ENCODE data around the gene GRM8.
"Not testable (repeated sequence)": the region's sequence is repeated elsewhere in the genome, so short reads cannot be mapped to it uniquely, and the experiment has no call there.

Gene GRM8

DNA sequence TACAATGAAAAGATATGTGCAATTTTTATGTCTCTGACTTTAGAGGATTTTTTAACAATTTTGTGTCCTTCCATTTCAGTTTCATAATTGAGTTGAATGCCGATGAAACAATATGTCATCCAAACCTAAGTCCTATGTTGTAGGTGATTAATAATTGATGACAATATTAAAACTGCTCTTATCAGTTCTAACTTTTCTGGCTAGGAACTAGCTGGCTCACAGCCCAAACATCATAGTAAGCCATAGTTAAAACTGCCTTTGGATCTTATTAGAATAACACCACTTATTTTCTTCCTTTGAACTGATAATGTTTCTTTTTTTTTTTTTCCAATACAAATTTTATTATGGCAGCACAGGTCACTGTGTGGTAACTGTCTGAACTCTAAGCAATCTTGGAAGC is 230.9 kb downstream of the GRM8 start:
- DNase-seq = no peak

DNA sequence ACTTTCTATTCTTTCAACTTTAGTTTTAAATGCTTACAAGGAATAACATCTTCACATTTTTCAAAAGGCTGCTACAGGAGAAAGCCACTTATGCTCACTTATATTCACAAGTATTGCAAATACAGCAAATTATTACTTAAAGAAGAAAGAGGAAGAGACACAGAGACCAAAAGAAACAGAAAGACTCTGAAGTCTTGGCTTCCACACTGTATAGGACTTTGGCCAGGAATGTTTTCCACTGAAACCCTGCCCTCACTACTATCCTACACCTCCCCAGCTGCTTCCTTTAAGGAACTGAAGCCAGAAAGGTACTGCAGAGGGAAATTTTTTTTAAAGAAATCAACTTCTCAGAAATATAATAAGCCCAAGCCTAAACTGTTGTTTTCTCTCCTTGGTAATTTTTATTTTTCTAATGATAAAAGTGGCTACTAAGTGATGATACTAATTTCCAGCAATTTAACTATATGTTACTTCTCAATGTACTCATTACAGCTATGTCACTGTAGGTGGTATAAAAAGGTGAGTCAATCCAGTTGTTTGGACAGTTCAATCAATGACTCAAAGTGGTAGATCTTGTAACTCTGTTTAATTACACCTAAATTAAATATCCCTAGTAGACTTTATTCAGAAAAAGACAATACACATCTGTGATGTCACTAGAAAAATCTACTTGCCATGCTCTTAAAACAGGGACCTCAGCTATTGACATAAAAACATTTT is 231.6 kb downstream of the GRM8 start:
- DNase-seq = no peak

DNA sequence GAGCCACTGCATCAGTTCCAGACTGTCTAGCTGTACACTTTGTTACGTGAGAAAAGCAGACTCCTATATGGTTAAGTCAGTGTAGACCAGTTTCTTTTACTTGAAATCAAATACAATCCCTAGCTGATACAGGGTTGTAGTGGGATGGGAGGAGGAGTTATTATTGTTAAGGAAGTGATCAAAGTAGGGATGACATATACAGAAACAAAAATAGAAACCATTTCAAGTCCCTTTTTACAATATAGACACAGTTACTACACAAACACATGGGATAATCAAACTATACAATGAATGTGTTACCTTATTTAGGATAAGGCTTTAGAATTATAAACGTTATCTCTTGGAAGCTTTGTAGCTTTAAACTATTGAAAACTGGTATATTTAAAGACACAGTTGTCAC is 233.9 kb downstream of the GRM8 start:
- DNase-seq = no peak

DNA sequence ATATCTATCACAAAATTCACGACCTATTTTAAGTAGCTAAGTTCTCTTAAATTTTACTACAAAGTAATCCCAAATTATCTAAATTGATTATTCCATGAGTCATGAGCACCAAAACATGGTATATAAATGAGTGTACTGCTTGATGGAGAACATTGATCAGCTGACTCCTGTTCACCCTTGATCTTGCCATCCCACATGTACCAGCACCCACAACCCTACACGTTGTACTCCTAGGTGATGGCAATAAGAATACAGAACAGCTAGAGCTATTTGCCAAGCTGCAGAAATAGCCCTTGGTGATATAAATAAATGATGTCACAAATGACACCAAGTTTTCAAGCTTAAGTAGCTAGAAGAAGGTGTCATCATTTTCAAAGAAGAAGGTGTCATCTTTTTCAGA is 235.5 kb downstream of the GRM8 start:
- no peak for DNase-seq

DNA sequence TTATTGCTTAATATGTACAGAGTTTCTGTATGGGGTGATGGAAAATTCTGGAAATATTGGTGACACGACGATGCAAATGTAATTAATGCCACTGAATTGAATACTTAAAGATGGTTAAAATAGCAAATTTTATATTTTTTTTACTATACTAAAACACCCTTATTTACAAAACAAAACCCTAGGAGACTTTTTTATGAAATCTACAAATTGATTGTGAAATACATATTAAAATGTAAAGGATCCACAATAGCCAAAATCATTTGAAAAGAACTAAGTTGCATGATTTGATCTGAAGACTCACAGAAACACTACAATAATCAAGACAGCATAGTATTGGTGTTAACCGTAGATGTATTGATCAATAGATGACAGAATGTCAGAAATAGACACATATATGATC is 252.0 kb downstream of the GRM8 start:
- DNase-seq = no peak

DNA sequence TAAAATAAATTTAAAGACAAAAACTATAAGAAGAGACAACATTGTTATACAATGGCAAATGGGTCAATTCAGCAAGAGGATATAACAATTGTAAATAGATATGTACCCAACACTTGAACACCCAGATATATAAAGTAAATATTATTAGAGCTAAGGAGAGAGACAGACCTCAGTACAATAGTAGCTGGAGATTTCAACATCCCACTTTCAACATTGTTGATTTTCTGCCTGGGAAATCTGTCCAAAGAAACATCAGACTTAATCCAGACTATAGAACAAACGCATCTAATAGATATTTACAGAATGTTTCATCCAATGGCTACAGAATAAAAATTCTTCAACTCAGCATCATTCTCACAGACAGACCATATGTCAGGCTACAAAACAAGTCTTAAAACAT is 256.1 kb downstream of the GRM8 start:
- no peak for DNase-seq

DNA sequence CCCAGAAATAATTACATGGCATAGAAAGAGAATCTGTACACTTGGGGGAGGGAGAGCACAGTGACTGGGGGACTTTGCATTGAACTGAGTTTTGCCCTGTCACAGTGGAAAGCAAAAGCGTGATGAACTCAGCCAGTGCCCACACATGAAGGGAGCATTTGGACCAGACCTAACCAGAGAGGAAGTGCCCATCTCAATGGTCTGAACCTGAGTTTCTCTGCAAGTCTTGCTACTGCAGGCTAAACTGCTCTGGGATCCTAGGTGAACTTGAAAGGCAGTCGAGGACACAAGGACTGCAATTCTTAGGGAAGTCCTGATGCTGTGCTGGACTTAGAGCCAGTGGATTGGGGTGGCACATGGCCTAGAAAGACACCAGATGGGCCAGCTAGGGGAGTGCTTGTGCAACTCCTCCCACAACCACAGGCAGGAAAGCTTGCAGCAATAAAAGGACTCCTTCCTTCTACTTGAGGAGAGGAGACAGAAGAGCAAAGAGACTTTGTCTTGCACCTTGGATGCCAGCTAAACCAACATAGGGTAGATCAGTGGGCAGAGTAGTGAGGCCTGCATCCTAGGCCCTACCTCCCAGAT is 259.0 kb downstream of the GRM8 start:
- no peak for DNase-seq

DNA sequence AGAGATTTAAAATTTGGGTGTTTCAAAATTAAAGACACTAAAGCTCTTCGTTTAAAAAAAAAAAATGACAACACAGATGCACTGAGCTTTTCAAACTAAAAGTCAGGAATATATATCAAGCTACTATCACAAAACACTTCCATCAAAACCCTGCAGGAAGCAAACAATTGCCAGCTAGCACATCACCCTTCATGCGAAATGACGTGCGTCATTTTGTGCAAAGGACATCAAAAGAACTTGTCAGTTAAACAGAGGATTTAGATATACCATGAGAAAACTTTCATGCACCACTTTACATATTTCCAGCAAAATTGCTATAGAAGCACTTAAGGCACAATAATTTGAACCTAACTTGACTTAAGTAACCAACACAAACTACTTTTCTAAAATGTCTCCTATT is 264.7 kb downstream of the GRM8 start:
- DNase-seq = no peak

DNA sequence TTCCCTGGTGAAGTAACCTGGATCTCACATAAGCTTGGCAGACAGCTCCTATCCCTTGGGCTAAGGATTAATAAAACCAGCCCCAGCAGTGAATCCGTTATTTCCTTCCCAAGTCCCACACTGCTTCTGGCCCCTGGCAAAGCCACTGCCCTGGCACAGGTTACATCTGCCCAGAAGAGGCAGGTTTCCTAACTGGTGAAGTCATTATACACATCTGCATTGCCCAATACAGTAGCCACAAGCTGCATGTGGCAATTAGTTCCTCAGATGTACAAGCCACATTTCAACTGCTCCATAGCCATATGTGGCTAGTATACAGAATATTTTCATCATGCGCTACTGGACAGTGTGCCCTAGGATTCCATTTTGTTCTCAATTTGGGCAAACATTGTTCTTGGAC is 273.0 kb downstream of the GRM8 start:
- DNase-seq = no peak

DNA sequence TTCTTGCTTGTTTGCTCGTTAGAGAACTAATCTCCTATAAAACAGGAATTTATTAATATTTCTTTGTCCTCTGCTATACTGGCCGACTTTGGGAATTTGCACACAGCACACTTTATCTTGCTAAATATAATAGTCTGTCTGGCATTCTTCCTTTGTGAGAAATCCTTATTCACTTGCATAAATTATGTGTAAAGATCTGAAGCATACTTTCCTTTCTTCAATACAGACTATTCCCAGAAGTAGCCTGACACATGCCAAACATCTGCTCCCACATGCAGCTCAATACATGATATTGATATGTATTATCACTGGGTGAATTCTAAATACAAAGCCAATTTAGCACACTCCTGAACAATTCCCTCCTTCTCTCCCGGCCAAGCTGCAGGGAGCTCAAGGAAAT is 273.9 kb downstream of the GRM8 start:
- no peak for DNase-seq

DNA sequence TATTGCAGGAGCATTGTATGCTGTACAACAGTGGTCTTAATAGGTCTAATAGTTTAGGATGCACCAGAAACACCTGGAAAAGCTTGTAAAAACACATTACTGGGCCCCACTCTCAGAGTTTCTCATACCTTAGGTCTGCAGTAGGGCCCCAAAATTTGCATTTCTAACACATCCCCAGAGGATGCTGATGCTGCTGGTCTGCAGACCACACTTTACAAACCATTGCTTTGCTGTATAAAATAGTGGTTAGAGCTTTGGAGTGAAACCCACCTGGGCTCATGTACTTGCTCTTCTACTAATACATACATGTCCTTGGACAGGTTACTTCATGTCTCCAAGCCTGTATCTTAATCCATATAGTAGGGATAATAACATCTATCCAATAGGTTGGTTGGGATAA is 279.7 kb downstream of the GRM8 start:
- no peak for DNase-seq

DNA sequence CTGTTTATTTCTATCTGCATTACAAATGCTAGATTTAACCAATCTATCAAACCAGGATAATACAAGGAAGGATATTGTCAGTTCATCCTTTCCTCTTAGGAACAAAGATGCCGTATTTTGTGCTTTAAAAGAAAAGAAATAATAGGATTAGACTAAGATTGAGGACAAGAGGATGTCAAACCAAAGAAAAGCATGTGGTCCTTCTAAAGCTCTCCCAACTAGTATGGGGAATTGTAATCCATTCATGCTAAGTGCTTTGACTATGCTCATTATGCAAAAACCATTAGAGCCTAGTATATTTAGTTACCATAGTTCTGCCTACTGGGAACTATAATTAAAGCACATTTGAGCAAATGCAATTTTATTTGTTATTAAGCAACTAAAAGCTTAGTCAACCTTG is 280.2 kb downstream of the GRM8 start:
- DNase-seq = no peak

DNA sequence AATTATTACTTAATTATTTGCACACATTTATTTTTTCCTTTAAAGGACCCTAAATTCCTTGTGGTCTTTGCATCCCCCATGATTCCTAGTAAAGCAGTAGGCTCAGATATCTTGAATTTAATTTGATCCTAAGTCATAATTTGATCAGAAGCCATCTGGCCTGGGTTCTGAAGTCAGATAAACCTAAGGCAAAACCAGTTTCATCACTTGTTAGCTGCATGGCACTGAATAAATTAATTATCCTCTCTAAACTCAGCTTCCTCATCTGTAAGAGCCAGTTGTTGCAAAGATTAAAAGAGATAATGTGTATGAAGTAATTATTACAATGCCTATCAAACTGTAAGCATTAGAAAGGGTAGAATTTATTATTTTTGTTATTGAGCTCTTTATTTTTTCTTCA is 293.1 kb downstream of the GRM8 start:
- DNase-seq = no peak

DNA sequence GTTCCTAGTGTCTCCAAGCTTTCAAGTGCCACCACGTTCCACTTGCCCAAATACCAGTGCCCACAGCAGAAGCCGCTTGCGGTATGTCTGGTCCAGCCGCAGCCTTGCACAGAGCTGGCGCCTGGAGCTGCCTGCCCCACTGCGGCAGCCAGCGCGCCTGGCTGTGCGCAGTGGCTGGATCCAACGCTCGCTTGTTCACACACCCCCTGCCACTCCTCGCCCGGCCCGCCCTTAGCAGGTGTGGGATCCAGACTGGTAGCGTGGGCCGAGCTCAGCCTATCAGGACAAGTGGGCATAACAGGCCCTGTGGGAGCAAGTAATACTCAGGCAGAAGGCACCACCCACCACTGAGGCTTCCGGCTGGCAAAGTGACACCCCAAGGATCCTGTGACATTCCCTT is 294.4 kb downstream of the GRM8 start:
- no peak for DNase-seq

DNA sequence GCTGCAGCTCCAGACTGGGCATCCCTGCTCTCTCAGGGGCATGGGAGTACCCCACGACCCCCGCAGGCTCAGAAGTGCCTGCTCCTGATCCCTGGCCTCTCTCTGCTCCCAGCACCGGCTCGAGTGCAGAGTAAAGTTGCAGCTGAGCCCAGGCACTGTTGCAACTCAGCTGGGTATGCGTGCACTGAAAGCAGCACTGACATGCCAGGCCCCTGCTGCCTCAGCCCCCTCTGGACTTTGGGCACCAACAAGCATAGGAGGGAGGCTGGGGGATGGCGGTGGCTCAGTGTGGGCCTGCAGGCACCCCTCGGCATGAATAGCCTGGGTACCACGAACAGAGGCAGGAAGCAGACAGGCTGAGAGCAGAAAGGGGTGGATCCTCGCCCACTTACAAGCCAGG is 295.3 kb downstream of the GRM8 start:
- no peak for DNase-seq

DNA sequence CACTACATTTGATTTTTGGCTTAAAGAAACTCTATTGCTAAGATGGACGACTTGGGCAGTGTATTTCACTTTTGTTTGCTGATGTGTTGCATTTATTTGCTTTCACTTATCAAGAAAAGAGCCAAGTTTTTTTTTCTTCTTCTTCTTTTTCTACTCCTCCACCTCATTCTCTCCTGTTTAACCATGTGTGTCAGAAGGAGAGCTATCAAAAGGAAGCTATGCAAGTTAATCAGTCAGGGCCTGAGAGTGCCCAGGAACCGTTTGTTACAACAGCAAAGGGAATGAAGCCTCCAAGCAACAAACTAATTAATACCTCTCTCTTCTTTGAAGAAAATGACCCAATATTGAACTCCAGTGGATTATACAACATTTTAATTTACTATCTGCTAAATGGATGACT is 299.3 kb downstream of the GRM8 start:
- DNase-seq = no peak

DNA sequence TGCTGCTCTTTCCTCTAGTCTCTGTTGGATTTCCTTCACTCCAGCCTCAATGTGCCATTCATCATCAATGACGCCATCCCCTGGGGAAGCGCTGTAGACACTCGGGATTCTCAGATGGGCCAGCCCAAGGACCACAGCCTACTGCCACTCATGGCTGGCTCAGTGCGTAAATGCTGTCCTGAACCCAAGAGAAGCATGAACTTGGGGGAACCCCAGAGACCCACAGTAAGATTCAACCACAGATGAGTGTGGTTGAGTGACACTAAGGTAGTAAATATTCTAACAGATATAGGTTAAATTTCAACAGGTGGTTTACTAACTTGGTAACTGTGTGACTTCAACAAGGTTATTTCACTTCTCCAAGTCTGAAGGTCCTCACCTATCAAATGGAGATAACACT is 304.1 kb downstream of the GRM8 start:
- no peak for DNase-seq

DNA sequence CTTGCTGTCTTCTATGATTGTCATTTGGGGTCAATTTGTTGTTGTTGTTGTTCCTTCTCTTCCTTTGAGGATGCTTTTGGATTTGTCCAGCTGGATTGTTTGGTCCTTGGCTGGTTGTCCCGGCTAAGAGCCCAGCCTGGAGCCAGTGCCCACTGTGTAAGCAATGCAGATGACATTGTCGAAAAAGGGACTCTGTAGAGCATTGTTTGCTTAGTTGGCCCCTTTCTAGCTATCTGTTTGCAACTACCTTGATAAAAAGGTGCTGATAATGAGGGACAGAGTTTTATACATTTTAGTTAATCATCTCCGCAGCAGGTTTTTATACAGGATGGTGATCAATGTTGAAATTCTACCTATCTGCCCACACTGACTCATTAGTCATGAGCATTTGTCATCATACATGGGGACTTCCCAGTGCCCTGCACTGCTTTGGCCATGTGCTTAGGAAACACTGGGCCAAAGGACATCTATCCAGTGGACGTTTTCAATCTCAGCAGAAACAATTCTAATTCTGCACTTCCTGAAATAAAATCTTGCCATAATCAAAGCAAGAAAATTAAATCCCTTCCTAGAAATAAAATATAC is 311.9 kb downstream of the GRM8 start:
- no peak for DNase-seq

DNA sequence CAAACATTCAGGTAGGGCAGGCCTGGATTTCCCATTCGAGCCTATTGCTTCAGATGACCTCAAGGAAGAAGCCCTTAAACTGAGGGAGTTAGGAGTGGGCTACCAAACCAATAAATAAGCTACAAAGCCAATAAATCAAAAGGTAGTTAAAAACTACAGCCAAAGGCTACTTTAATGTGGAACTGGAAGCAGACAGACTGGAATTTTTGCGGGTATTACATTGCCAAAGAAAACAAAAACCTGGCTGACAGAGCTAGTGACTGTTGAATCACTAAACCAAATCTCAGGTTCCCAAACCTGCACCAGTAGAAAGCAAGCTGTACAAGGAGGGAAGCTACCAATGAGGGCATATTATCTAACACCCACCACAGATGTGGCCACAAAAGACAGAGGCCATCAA is 315.6 kb downstream of the GRM8 start:
- no peak for DNase-seq

DNA sequence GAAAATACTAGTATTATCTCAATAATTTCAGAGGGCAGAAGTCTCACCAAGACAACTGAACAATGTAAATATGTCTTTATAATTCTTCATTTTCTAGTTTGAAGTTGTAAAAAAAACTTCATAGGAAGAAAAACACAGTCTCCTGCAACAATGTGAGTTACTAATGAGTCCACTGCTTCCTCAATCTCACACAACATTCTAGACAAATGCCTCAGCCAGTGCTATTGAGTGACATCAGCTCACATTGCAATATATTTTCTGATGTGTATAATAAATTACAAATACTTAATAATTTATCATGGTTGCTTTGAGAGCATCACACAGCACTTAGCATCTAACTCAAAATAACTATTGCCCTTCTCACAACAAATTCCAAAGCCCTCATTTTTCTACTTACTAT is 321.2 kb downstream of the GRM8 start:
- DNase-seq = no peak

DNA sequence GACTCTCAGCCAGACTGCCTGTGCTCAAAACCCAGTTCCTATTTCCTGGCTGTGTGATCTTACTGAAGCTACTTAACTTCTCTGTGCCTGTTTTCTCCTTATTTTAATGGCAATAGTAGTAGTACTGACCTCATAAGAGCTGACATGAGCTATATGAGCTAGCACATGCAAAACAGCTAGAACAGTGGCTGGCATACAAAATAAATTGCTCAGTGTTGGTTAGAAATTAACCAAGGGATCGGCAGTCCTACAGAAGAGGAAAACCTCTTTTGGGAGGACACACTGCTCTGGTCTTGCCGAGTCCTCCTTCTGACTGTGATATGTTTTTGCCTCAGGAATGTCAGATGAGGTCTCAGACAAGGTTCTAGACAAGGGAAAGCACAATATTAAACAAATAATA is 322.6 kb downstream of the GRM8 start:
- no peak for DNase-seq

DNA sequence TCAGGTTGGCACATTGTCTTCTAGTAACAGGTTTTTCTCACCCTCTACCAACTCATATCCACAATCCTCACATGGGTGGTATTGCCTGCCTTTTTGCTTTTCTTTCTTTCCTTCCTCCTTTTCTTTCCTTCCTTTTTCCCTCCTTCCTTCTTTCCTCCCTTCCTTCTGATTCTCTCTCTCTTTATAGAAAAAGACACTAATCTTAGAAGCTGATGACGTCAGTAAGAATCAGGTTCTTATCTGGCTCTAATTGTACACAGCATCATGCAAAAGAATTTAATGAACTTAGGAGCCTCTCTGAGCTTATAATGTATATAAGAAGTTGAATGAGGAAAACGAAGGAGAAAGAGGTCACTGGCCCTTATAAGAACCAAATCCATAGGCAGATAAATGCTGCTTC is 328.3 kb downstream of the GRM8 start:
- DNase-seq = no peak

DNA sequence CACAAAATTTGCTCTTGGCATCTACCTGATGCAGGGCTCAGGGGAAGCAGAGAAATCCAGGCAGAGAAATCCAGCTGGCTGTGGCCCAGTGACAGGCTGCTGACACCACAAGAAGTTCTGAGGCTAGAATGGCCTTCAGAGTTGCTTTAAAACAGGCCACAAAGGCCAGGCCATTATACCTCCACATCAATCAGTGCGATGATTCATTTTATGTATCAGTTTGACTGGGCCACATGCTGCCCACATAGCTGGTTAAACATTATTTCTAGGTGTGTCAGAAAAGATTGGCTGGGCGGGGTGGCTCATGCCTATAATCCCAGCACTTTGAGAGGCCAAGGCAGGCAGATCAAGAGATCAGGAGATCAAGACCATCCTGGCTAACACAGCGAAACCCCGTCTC is 341.1 kb downstream of the GRM8 start:
- not testable (repeated sequence) for DNase-seq

DNA sequence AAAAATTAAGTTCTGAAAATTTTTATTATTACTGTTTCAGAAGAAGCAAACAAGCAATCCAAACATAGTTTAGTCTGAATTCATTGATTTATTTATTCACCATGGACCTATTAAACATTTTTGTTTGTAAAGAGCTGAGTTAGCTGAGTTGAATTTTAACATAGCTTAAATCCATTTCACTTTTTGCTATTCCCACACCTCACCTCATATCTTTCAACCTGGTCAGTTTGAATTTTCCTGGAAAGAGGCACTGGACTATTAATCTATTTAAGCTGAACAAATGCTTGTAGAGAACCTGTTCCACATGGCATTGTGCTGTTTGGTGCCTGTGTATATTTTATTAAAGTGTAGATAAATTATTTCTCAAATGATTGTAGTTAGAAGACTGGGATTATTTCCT is 344.2 kb downstream of the GRM8 start:
- not testable (repeated sequence) for DNase-seq

DNA sequence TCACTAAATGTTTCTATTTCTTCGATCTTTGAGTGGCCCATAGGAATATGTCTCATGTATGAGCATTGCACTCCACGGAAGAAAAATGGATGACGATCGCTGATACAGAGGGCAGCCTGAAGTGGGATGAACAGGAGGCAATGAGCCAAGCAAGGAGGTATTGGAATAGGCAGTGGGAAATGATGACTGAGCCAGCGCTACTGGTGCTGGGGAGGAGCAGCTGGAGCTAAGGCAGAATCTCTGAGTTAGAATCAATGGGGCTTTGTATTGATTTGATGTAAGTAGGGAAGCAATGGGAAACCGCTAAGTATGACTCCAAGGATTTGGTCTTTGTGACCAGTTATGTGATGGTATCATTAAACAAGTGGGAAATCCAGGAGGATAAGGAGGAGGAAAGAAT is 345.1 kb downstream of the GRM8 start:
- DNase-seq = not testable (repeated sequence)
